Measurements from ENCODE around the gene FHOD3. TPM values are rescaled to one million over a fixed set of nuclear protein-coding genes. Genes with fewer than 3 reads are reported as not detected.

Gene FHOD3
- total and polyA plus RNA-seq, 9 of the 15 experiments (the other 6 are each of a cell fraction or from before 2014, with no cell fraction given) = 0.11 TPM; not detected in 8

DNA sequence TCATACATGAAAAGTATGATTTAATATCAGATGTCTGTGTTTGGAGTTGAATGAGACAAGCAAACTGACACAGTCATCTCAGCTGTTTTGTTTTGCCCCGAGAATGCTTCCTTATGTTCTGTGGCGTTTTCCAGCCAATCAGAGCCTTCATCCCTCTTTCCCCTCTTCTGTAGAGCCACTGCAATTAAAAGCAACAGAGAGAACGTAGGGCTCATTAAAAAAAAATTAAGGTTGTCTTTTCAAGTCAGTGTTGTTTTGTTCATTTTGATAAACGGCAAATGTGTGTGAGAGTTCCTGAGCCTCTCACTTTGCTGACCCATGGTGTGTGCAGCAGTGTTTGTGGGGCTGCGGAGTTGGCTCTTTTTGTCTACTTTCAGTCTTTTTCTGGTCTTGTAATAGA lies 216.0 kb downstream of the FHOD3 start (continued):
- TF ChIP-seq SIN3A (IDR thresholded peaks at IDR 0.05; ENCODE audit: borderline replicate concordance in 2 of 2, control insufficient read depth in 1 of 2, low read depth in 2 of 2, low read length in 2 of 2) = no peak
- TF ChIP-seq, protein P1, sequence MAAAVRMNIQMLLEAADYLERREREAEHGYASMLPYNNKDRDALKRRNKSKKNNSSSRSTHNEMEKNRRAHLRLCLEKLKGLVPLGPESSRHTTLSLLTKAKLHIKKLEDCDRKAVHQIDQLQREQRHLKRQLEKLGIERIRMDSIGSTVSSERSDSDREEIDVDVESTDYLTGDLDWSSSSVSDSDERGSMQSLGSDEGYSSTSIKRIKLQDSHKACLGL (CRISPR knock-in tag; IDR thresholded peaks at IDR 0.05; ENCODE audit: borderline replicate concordance, poor library complexity, severe bottlenecking) = no peak
- no peak for TF ChIP-seq GABPB2 (CRISPR knock-in tag; conservative IDR thresholded peaks at IDR 0.05)
- TF ChIP-seq ELF2 (CRISPR knock-in tag; IDR thresholded peaks at IDR 0.05) = no peak
- TF ChIP-seq, protein P2, sequence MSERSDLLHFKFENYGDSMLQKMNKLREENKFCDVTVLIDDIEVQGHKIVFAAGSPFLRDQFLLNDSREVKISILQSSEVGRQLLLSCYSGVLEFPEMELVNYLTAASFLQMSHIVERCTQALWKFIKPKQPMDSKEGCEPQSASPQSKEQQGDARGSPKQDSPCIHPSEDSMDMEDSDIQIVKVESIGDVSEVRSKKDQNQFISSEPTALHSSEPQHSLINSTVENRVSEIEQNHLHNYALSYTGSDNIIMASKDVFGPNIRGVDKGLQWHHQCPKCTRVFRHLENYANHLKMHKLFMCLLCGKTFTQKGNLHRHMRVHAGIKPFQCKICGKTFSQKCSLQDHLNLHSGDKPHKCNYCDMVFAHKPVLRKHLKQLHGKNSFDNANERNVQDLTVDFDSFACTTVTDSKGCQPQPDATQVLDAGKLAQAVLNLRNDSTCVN (CRISPR knock-in tag; IDR thresholded peaks at IDR 0.05) = no peak
- TF ChIP-seq GTF2E2 (tag; IDR thresholded peaks at IDR 0.05) = no peak

DNA sequence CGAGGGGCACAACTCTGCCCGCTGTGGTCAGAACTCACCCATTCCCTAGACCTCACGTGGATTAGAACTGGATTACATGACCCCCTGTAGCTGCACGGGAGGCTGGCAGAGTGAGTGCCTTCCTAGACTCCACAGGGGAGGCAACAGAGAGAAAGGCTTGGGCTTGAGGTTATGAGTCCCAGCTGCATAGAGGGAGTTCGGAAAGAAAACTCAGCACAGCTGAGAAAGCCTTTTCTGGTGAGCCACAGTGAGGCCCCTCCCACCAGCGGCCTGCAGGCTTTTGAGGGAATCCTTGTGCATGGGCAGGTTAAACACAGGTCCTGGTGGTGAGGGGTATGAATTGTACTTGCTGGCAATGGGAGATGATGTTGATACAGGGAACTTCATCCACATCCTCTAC lies 217.3 kb downstream of the FHOD3 start:
- no peak overlapping the region for H3K4me2 ChIP-seq (ENCODE audit: insufficient read depth, low read length)
- no peak for FAIRE-seq
- intact Hi-C loops (cut with micrococcal nuclease) (no loop called here), in situ Hi-C loops (cut with MboI) (no loop called here)
- no peak overlapping the region for H3K9ac ChIP-seq (ENCODE audit: insufficient read depth in 1 of 2, low read depth in 2 of 2, low read length in 2 of 2)
- peak; percentile 26; the same call in 1 of the 3 replicates for ATAC-seq
- no peaks in the 10 kb centered on the region for H4K20me1 ChIP-seq (replicated peaks; ENCODE audit: control insufficient read depth, insufficient read depth, low read length)
- no peaks in the 10 kb centered on the region for H3K4me1 ChIP-seq (replicated peaks in 1 of 2; ENCODE audit: control insufficient read depth in 2 of 2, insufficient read depth in 2 of 2, low read length in 2 of 2)
- WGBS (ENCODE audit: insufficient coverage, low coverage, missing lambda C conversion rate) = under 1% methylated on average over 6 of the region's 6 CpGs
- POLR2A ChIA-PET = no interaction called here
- no peak for DNase-seq (ENCODE audit: extremely low read depth in 1 of 4, low spot score in 3 of 4)
- CTCF ChIA-PET (ENCODE audit: low intra/inter-chr PET ratio) = no interaction called here
- no peaks in the 10 kb centered on the region for H3K79me2 ChIP-seq (ENCODE audit: control insufficient read depth, insufficient read depth, low read length)
- peaks cover 2 to 4% of the 10 kb centered on the region in 2 experiments; a peak in 4 of 5 replicates for H3K27me3 ChIP-seq (ENCODE audit: control insufficient read depth in 2 of 2, insufficient read depth in 2 of 2, low read length in 2 of 2)
- no peaks in the 10 kb centered on the region for H3K36me3 ChIP-seq (ENCODE audit: control insufficient read depth, insufficient read depth, low read length)
- H3K9me3 ChIP-seq (replicated peaks; ENCODE audit: control insufficient read depth, insufficient read depth, low read depth, low read length) = no peaks in the 10 kb centered on the region
- BruUV-seq (replicated peaks) = no TSS peak
- H2AFZ ChIP-seq (ENCODE audit: low read depth, low read length) = no peak overlapping the region
- no peak overlapping the region for H3K27ac ChIP-seq (ENCODE audit: extremely low read depth, low read depth, low read length)
- no peak overlapping the region for H3K4me3 ChIP-seq
- H3K9me1 ChIP-seq (ENCODE audit: control insufficient read depth, insufficient read depth, low read length) = no peaks in the 10 kb centered on the region
- TF ChIP-seq ETS2 (tag; IDR thresholded peaks at IDR 0.05; ENCODE audit: borderline replicate concordance, poor library complexity, severe bottlenecking) (no peak), ZBTB7A (IDR thresholded peaks at IDR 0.05; ENCODE audit: borderline replicate concordance, control insufficient read depth, low read depth, low read length) (no peak), FOXJ3 (CRISPR knock-in tag; IDR thresholded peaks at IDR 0.05) (no peak), ARHGAP35 (IDR thresholded peaks at IDR 0.05; ENCODE audit: partially characterized antibody) (no peak), ZNF212 (CRISPR knock-in tag; IDR thresholded peaks at IDR 0.05) (no peak), NR2F6 (CRISPR knock-in tag; IDR thresholded peaks at IDR 0.05) (no peak), SIX5 (IDR thresholded peaks at IDR 0.05; ENCODE audit: borderline replicate concordance in 1 of 2, insufficient read depth in 1 of 2, low read depth in 1 of 2, low read length in 2 of 2) (no peak), TCF7L2 (IDR thresholded peaks at IDR 0.05; ENCODE audit: low read depth, low read length) (no peak), ZNF143 (CRISPR knock-in tag; IDR thresholded peaks at IDR 0.05) (no peak), ZNF561 (CRISPR knock-in tag; conservative IDR thresholded peaks at IDR 0.05) (no peak), PTRF (tag; IDR thresholded peaks at IDR 0.05) (no peak), ZC3H8 (IDR thresholded peaks at IDR 0.05) (no peak), TCF7 (IDR thresholded peaks at IDR 0.05; ENCODE audit: borderline replicate concordance) (no peak)
- TF ChIP-seq, protein P3, sequence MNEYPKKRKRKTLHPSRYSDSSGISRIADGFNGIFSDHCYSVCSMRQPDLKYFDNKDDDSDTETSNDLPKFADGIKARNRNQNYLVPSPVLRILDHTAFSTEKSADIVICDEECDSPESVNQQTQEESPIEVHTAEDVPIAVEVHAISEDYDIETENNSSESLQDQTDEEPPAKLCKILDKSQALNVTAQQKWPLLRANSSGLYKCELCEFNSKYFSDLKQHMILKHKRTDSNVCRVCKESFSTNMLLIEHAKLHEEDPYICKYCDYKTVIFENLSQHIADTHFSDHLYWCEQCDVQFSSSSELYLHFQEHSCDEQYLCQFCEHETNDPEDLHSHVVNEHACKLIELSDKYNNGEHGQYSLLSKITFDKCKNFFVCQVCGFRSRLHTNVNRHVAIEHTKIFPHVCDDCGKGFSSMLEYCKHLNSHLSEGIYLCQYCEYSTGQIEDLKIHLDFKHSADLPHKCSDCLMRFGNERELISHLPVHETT (CRISPR knock-in tag; conservative IDR thresholded peaks at IDR 0.05 in 1 of 2, IDR thresholded peaks at IDR 0.05 in 1 of 2) = no peak

Data from K562 (cell line).